ENCODE measurements around the gene ELL. TPM values are rescaled to one million over a fixed set of nuclear protein-coding genes. Genes with fewer than 3 reads are reported as not detected.

The ELL gene
- total and polyA plus RNA-seq, 9 of the 15 experiments (the other 6 are each of a cell fraction or from before 2014, with no cell fraction given), result 0.24 to 22.5 (median 4.1) TPM

- TF ChIP-seq ARID1B (IDR thresholded peaks at IDR 0.05) (0 out of 2 replicates have a peak, but pooled peaks have one; percentile 15), BRCA1 (IDR thresholded peaks at IDR 0.05) (no peak), BRCA1 (CRISPR knock-in tag; IDR thresholded peaks at IDR 0.05) (no peak), STAT5B (CRISPR knock-in tag; IDR thresholded peaks at IDR 0.05) (no peak), MTA2 (IDR thresholded peaks at IDR 0.05; ENCODE audit: low read depth) (no peak), ZFX (CRISPR knock-in tag; IDR thresholded peaks at IDR 0.05) (no peak), ZNF384 (IDR thresholded peaks at IDR 0.05; ENCODE audit: low read depth, low read length) (0 out of 2 replicates have a peak, but pooled peaks have one; percentile 6), TGIF2 (CRISPR knock-in tag; IDR thresholded peaks at IDR 0.05) (no peak), GABPA (tag; conservative IDR thresholded peaks at IDR 0.05; ENCODE audit: low read depth) (no peak), RBM14 (IDR thresholded peaks at IDR 0.05; ENCODE audit: borderline replicate concordance, insufficient read depth, low read depth, low read length) (no peak), SRSF3 (IDR thresholded peaks at IDR 0.05; ENCODE audit: insufficient read depth, low read length) (no peak), HMGXB4 (CRISPR knock-in tag; IDR thresholded peaks at IDR 0.05) (no peak), NR0B1 (IDR thresholded peaks at IDR 0.05; ENCODE audit: partially characterized antibody) (no peak), ZNF695 (CRISPR knock-in tag; IDR thresholded peaks at IDR 0.05) (no peak), PHF20 (IDR thresholded peaks at IDR 0.05; ENCODE audit: partially characterized antibody) (no peak)
- TF ChIP-seq, protein P1, sequence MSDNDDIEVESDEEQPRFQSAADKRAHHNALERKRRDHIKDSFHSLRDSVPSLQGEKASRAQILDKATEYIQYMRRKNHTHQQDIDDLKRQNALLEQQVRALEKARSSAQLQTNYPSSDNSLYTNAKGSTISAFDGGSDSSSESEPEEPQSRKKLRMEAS (CRISPR knock-in tag; IDR thresholded peaks at IDR 0.05), result peak; percentile 63; the same call in 1 of the 2 replicates
- TF ChIP-seq, protein P2, sequence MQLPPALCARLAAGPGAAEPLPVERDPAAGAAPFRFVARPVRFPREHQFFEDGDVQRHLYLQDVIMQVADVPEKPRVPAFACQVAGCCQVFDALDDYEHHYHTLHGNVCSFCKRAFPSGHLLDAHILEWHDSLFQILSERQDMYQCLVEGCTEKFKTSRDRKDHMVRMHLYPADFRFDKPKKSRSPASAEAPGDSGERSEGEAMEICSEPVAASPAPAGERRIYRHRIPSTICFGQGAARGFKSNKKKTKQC (CRISPR knock-in tag; IDR thresholded peaks at IDR 0.05), result 0 out of 2 replicates have a peak, but pooled peaks have one; percentile 29
- TF ChIP-seq, protein P3, sequence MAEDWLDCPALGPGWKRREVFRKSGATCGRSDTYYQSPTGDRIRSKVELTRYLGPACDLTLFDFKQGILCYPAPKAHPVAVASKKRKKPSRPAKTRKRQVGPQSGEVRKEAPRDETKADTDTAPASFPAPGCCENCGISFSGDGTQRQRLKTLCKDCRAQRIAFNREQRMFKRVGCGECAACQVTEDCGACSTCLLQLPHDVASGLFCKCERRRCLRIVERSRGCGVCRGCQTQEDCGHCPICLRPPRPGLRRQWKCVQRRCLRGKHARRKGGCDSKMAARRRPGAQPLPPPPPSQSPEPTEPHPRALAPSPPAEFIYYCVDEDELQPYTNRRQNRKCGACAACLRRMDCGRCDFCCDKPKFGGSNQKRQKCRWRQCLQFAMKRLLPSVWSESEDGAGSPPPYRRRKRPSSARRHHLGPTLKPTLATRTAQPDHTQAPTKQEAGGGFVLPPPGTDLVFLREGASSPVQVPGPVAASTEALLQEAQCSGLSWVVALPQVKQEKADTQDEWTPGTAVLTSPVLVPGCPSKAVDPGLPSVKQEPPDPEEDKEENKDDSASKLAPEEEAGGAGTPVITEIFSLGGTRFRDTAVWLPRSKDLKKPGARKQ (CRISPR knock-in tag; IDR thresholded peaks at IDR 0.05), result no peak
Observed at GRCh38 chr19:18408053-18408476, 113.8 kb downstream of the ELL start (continued).
